IMR-90 (cell line): ENCODE measurements around the gene MRPS35. TPM values are rescaled to one million over a fixed set of nuclear protein-coding genes. Genes with fewer than 3 reads are reported as not detected.

ENCODE experiments used
- ATAC-seq: fragments of 200-7000 bp; cut with Tn5 transposase; 2 replicates; pipeline ENCODE4 v1.9.1; 2020; ENCODE audit warnings: low read depth, mild to moderate bottlenecking, moderate library complexity
- BruUV-seq: library from RNA; stranded (reverse); fragments of 400-500 nt; replicated peaks from 2 replicates; lab custom pipeline; 2021; lab: Mats Ljungman, UMichigan
- CTCF ChIA-PET: fragments of 300-600 bp; formaldehyde crosslinking; extraction: SDS; loops from one replicate; lab custom pipeline; 2021; ENCODE audit warnings: antibody characterized with exemption; lab: Yijun Ruan, JAX
- POLR2A ChIA-PET: fragments of 300-600 bp; sonication (Branson Sonifier 250); formaldehyde crosslinking; loops from one replicate; lab custom pipeline; 2022; ENCODE audit warnings: antibody characterized with exemption; ENCODE audit not compliant: unreplicated experiment; lab: Charles Lee
- DNase-seq: peaks from one replicate; pipeline ENCODE4 v3.0.0; 2013
- H2AFZ ChIP-seq: replicated peaks from 2 replicates; pipeline ENCODE3; 2013; ENCODE audit warnings: low read length, mild to moderate bottlenecking; ENCODE audit not compliant: poor library complexity
- H2AK5ac ChIP-seq: 2 replicates; pipeline ENCODE4 v1.6.1; 2013; ENCODE audit warnings: low read depth, low read length, inconsistent platforms
- H2AK9ac ChIP-seq: replicated peaks from 2 replicates; pipeline ENCODE3; 2013; ENCODE audit warnings: mild to moderate bottlenecking, low read depth, low read length, moderate library complexity; ENCODE audit not compliant: poor library complexity
- H2BK120ac ChIP-seq: 2 replicates; pipeline ENCODE4 v1.6.1; 2013; ENCODE audit warnings: low read depth, low read length, inconsistent platforms
- H2BK15ac ChIP-seq: 3 replicates; pipeline ENCODE4 v1.6.1; 2013; ENCODE audit warnings: low read depth, low read length, inconsistent platforms
- H2BK20ac ChIP-seq: 2 replicates; pipeline ENCODE4 v1.6.1; 2013; ENCODE audit warnings: low read depth, mild to moderate bottlenecking, inconsistent platforms, low read length, moderate library complexity
- H2BK5ac ChIP-seq: 2 replicates; pipeline ENCODE4 v1.6.1; 2013; ENCODE audit warnings: mild to moderate bottlenecking, low read depth, low read length, inconsistent platforms; ENCODE audit not compliant: poor library complexity, severe bottlenecking
- H3K14ac ChIP-seq: replicated peaks from 2 replicates; pipeline ENCODE4 v1.6.1; 2013; ENCODE audit warnings: low read depth, low read length, inconsistent platforms
- H3K18ac ChIP-seq: 2 replicates; pipeline ENCODE4 v1.6.1; 2013; ENCODE audit warnings: low read depth, low read length, control low read depth
- H3K23ac ChIP-seq: 2 replicates; pipeline ENCODE4 v1.6.1; 2013; ENCODE audit warnings: low read depth, low read length, inconsistent platforms
- H3K27ac ChIP-seq: 2 replicates; pipeline ENCODE4 v1.5.1; 2013; ENCODE audit warnings: mild to moderate bottlenecking, control low read depth, low read length; ENCODE audit not compliant: insufficient read depth
- H3K27me3 ChIP-seq: 2 replicates; pipeline ENCODE4 v1.6.1; 2013; ENCODE audit warnings: low read length; ENCODE audit not compliant: control insufficient read depth, insufficient read depth
- H3K36me3 ChIP-seq: 2 replicates; pipeline ENCODE4 v1.6.1; 2013; ENCODE audit warnings: low read length, mixed read lengths; ENCODE audit not compliant: control insufficient read depth, insufficient read depth
- H3K4ac ChIP-seq: 2 replicates; pipeline ENCODE4 v1.6.1; 2013; ENCODE audit warnings: low read depth, low read length, inconsistent platforms
- H3K4me1 ChIP-seq: 2 replicates; pipeline ENCODE4 v1.6.1; 2013; ENCODE audit warnings: low read length, mixed read lengths; ENCODE audit not compliant: control insufficient read depth, insufficient read depth
- H3K4me2 ChIP-seq: 2 replicates; pipeline ENCODE4 v1.6.1; 2013; ENCODE audit warnings: low read depth, mild to moderate bottlenecking, control low read depth, low read length, moderate library complexity
- H3K4me3 ChIP-seq: 2 replicates; pipeline ENCODE4 v1.5.1; 2013; ENCODE audit warnings: low read depth, mild to moderate bottlenecking, control low read depth, low read length, moderate library complexity; ENCODE audit not compliant: insufficient read depth
- H3K56ac ChIP-seq: 2 replicates; pipeline ENCODE4 v1.6.1; 2013; ENCODE audit warnings: low read length, inconsistent platforms; ENCODE audit not compliant: insufficient read depth; ENCODE audit errors: extremely low read depth
- H3K79me1 ChIP-seq, 2 experiments: 2 replicates each; pipeline ENCODE4 v1.6.1; 2013; ENCODE audit warnings: low read length in 2 of 2, inconsistent platforms in 1 of 2, low read depth in 1 of 2
- H3K9ac ChIP-seq: 2 replicates; pipeline ENCODE4 v1.6.1; 2013; ENCODE audit warnings: low read depth, low read length, control low read depth
- H3K9me1 ChIP-seq: 2 replicates; pipeline ENCODE4 v1.6.1; 2013; ENCODE audit warnings: low read length, inconsistent platforms; ENCODE audit not compliant: insufficient read depth
- H3K9me3 ChIP-seq: 2 replicates; pipeline ENCODE4 v1.6.1; 2013; ENCODE audit warnings: low read length; ENCODE audit not compliant: control insufficient read depth, insufficient read depth
- H4K20me1 ChIP-seq: 2 replicates; pipeline ENCODE4 v1.6.1; 2013; ENCODE audit warnings: low read length, inconsistent platforms; ENCODE audit not compliant: insufficient read depth
- H4K5ac ChIP-seq: 2 replicates; pipeline ENCODE4 v1.6.1; 2013; ENCODE audit warnings: mild to moderate bottlenecking, low read depth, low read length, control low read depth
- H4K8ac ChIP-seq, 2 experiments: 2 replicates each; pipeline ENCODE4 v1.6.1; 2013; ENCODE audit warnings: low read depth in 2 of 2, low read length in 2 of 2, control low read depth in 1 of 2, inconsistent platforms in 1 of 2
- H4K91ac ChIP-seq: 2 replicates; pipeline ENCODE4 v1.6.1; 2013; ENCODE audit warnings: low read depth, low read length, inconsistent platforms; ENCODE audit not compliant: insufficient read depth
- CEBPB ChIP-seq: IDR thresholded peaks from 2 replicates; pipeline ENCODE4 v1.6.1; 2012; ENCODE audit warnings: low read depth, low read length, improper control_type of control experiment
- CHD1 ChIP-seq: IDR thresholded peaks from 2 replicates; pipeline ENCODE4 v1.6.1; 2012; ENCODE audit warnings: low read depth, low read length, improper control_type of control experiment
- CTCF ChIP-seq: conservative IDR thresholded peaks from 2 replicates; pipeline ENCODE4 v1.5.1; 2012; ENCODE audit warnings: mild to moderate bottlenecking, low read depth, low read length, improper control_type of control experiment
- ELK1 ChIP-seq: fragments of 150-350 bp; IDR thresholded peaks from 2 replicates; pipeline ENCODE4 v1.6.1; 2016; ENCODE audit warnings: low read depth, mild to moderate bottlenecking, low read length, moderate library complexity, borderline replicate concordance
- MAZ ChIP-seq: IDR thresholded peaks from 2 replicates; pipeline ENCODE4 v1.6.1; 2012; ENCODE audit warnings: low read depth, mild to moderate bottlenecking, low read length, improper control_type of control experiment, moderate library complexity, borderline replicate concordance
- NFE2L2 ChIP-seq: fragments of 150-350 bp; IDR thresholded peaks from 2 replicates; pipeline ENCODE4 v1.6.1; 2016; ENCODE audit warnings: low read depth, mild to moderate bottlenecking, low read length
- POLR2A ChIP-seq: IDR thresholded peaks from 2 replicates; pipeline ENCODE4 v1.6.1; 2012; ENCODE audit warnings: mild to moderate bottlenecking, low read depth, low read length
- RCOR1 ChIP-seq: IDR thresholded peaks from 2 replicates; pipeline ENCODE4 v1.6.1; 2012; ENCODE audit warnings: mild to moderate bottlenecking, low read length, improper control_type of control experiment; ENCODE audit not compliant: insufficient replicate concordance
- RFX5 ChIP-seq: IDR thresholded peaks from 2 replicates; pipeline ENCODE4 v1.8.0; 2012; ENCODE audit warnings: low read depth, mild to moderate bottlenecking, low read length, moderate library complexity
- USF2 ChIP-seq: fragments of 150-350 bp; IDR thresholded peaks from 2 replicates; pipeline ENCODE4 v1.6.1; 2017; ENCODE audit warnings: mild to moderate bottlenecking, antibody characterized with exemption, low read length, low read depth
- WGBS, 2 experiments: methylation state at CpG; one replicate each; pipeline versions ENCODE4 v1.1.5 to v1.1.7; 2013; ENCODE audit warnings: missing lambda C conversion rate in 2 of 2; ENCODE audit not compliant: insufficient read length in 1 of 2; ENCODE audit errors: extremely low coverage in 2 of 2; 5-methylcytosine and 5-hydroxymethylcytosine counted together
- dilution Hi-C: fragments of 300-500 bp; cut with HindIII; formaldehyde crosslinking; loops from one replicate; pipeline ENCODE4 v1.14.3; 2018; ENCODE audit warnings: low sequenced_read_pairs; ENCODE audit not compliant: unreplicated experiment
- in situ Hi-C: fragments of 300-500 bp; cut with MboI; formaldehyde crosslinking; loops from 3 replicates; pipeline ENCODE4 v1.14.3; 2019; ENCODE audit warnings: low sequenced_read_pairs, inconsistent platforms, mixed read lengths
- intact Hi-C: fragments of 100-400 bp; cut with micrococcal nuclease; formaldehyde crosslinking; loops from 2 replicates; pipeline ENCODE4 v1.10.0; 2022
- polyA plus RNA-seq, 3 experiments: library from polyadenylated mRNA; depleted of rRNA; stranded (reverse); fragments of >200 nt; gene quantifications; 2 replicates each; pipeline ENCODE4 v1.2.3, GENCODE V29; 2012; ENCODE audit warnings: low replicate concordance in 1 of 3
- total RNA-seq: library from RNA; depleted of rRNA; stranded (reverse); fragments of >200 nt; gene quantifications from 2 replicates; pipeline ENCODE4 v1.2.3, GENCODE V29; 2012

MRPS35 gene
- total and polyA plus RNA-seq, 2 of the 4 experiments (the other 2 are of a cell fraction), result 27.4 to 40.1 TPM

- Histone ChIP-seq H3K27ac (peak within 1 kb of the TSS; percentile 77), H3K79me1 (peaks cover 7 to 44% of the 10 kb centered on the region in 2 experiments; a peak in 3 of 4 replicates), H2AFZ (peak within 1 kb of the TSS; percentile 96), H3K4me1 (peaks cover 15% of the 10 kb centered on the region), H3K4ac (peak within 1 kb of the TSS; percentile 99), H3K4me2 (peak within 1 kb of the TSS; percentile 99), H2AK5ac (peak within 1 kb of the TSS; percentile 99), H3K4me3 (peak within 1 kb of the TSS; percentile 61), H3K18ac (peak within 1 kb of the TSS; percentile 91), H2BK5ac (peak within 1 kb of the TSS; percentile 71), H3K23ac (peak within 1 kb of the TSS; percentile 99), H2BK120ac (peak within 1 kb of the TSS; percentile 96), H3K9me3 (no peaks in the 10 kb centered on the region), H3K27me3 (no peaks in the 10 kb centered on the region), H2BK20ac (peak within 1 kb of the TSS; percentile 82), H2BK15ac (peak within 1 kb of the TSS; percentile 67; the same call in 2 of the 3 replicates), H3K9ac (peak within 1 kb of the TSS; percentile 94), H4K8ac (peak within 1 kb of the TSS; percentile 89 to 99), H4K5ac (peak within 1 kb of the TSS; percentile 96), H2AK9ac (peak within 1 kb of the TSS; percentile 95), H3K9me1 (peaks cover 2% of the 10 kb centered on the region), H3K36me3 (0 out of 2 replicates have a peak, but pooled peaks cover 5% of the 10 kb centered on the region), H4K20me1 (no peaks in the 10 kb centered on the region), H3K14ac (peak within 1 kb of the TSS; percentile 100), H4K91ac (peak within 1 kb of the TSS; percentile 98), H3K56ac (peak within 1 kb of the TSS; percentile 86)
- dilution Hi-C loops (no loop called here), intact Hi-C loops (no loop called here), in situ Hi-C loops (no loop called here)
- ChIA-PET POLR2A (no interaction called here), CTCF (interaction anchor here (0.6 kb wide), 1 partner anchor 103 kb away, joined by 5 read pairs; no protein-coding TSS in a partner anchor)
- no TSS peak for BruUV-seq
- ATAC-seq, result peak; percentile 88
- TF ChIP-seq ELK1, result no peak
- TF ChIP-seq MAZ, result peak; percentile 27; the same call in 1 of the 2 replicates
- TF ChIP-seq NFE2L2, result no peak
- TF ChIP-seq CTCF, result no peak
- no peak for TF ChIP-seq RFX5
- no peak for TF ChIP-seq RCOR1
- no peak for TF ChIP-seq CEBPB
- no peak for TF ChIP-seq USF2
- no peak for TF ChIP-seq POLR2A
- 0 out of 2 replicates have a peak, but pooled peaks have one; percentile 19 for TF ChIP-seq CHD1
- WGBS, 2 experiments, result 0% methylated on average over 53 of the region's 92 CpGs; no CpG with 5 or more reads in 1 of the 2 experiments
- DNase-seq, result peak; percentile 73
Measured at GRCh38 chr12:27779920-27780611, 69.4 kb downstream of the MRPS35 start, which contains the start of the genes KLHL42 and MANSC4. KLHL42 (plus strand) TSS chr12:27780233; CDS start chr12:27780331, 98 bp downstream. MANSC4 (minus strand) TSS chr12:27780236; CDS start chr12:27771276, 8,960 bp downstream.
